Measurements from ENCODE around the gene SPPL2B. TPM values are rescaled to one million over a fixed set of nuclear protein-coding genes. Genes with fewer than 3 reads are reported as not detected.
"Not testable (repeated sequence)": the region's sequence is repeated elsewhere in the genome, so short reads cannot be mapped to it uniquely, and the experiment has no call there.

The SPPL2B gene, protein sequence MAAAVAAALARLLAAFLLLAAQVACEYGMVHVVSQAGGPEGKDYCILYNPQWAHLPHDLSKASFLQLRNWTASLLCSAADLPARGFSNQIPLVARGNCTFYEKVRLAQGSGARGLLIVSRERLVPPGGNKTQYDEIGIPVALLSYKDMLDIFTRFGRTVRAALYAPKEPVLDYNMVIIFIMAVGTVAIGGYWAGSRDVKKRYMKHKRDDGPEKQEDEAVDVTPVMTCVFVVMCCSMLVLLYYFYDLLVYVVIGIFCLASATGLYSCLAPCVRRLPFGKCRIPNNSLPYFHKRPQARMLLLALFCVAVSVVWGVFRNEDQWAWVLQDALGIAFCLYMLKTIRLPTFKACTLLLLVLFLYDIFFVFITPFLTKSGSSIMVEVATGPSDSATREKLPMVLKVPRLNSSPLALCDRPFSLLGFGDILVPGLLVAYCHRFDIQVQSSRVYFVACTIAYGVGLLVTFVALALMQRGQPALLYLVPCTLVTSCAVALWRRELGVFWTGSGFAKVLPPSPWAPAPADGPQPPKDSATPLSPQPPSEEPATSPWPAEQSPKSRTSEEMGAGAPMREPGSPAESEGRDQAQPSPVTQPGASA
- 100 to 1,000 TPM in 1 of 2 experiments, 10 to 100 TPM in 1; 90.6 to 101 TPM for total RNA-seq

GRCh38 chr19:2328401-2329148, at the start of gene SPPL2B, which contains the start of gene LSM7:
SPPL2B (plus strand) TSS chr19:2328684; CDS start chr19:2328710, 26 bp downstream.
LSM7 (minus strand) TSS chr19:2328586; CDS start chr19:2328566, 20 bp downstream.
- POLR2A ChIA-PET = interaction anchor here (0.6 to 2.7 kb wide), 18 partner anchors 9 to 853 kb away, joined by 3 to 12 read pairs (median 4); partner anchors contain the start of genes GADD45B, LMNB2 and PLEKHJ1
- H3K27me3 Mint-ChIP-seq = no peaks in the 10 kb centered on the region
- peak; percentile 98 for DNase-seq
- H3K36me3 Mint-ChIP-seq = peaks cover 10% of the 10 kb centered on the region
- H3K27ac Mint-ChIP-seq = peak within 1 kb of the TSS; percentile 100
- peaks cover 55% of the 10 kb centered on the region for H3K4me1 Mint-ChIP-seq
- peak within 1 kb of the TSS; percentile 100 for H3K4me3 Mint-ChIP-seq
- H3K9me3 Mint-ChIP-seq = no peaks in the 10 kb centered on the region
- ATAC-seq (ENCODE audit: low read depth) = peak; percentile 50

GRCh38 chr19:2280633-2281264, 47.7 kb upstream of the SPPL2B start:
- H3K4me1 Mint-ChIP-seq = peaks cover 6% of the 10 kb centered on the region
- POLR2A ChIA-PET = interaction anchor here (0.7 kb wide), 1 partner anchor 175 kb away, joined by 4 read pairs; no protein-coding TSS in a partner anchor
- peaks cover 6% of the 10 kb centered on the region for H3K27me3 Mint-ChIP-seq
- DNase-seq (no peak), ATAC-seq (ENCODE audit: low read depth) (no peak)
- H3K4me3 Mint-ChIP-seq = no peak overlapping the region
- H3K27ac Mint-ChIP-seq = no peak overlapping the region
- H3K36me3 Mint-ChIP-seq = no peaks in the 10 kb centered on the region
- no peaks in the 10 kb centered on the region for H3K9me3 Mint-ChIP-seq

DNA sequence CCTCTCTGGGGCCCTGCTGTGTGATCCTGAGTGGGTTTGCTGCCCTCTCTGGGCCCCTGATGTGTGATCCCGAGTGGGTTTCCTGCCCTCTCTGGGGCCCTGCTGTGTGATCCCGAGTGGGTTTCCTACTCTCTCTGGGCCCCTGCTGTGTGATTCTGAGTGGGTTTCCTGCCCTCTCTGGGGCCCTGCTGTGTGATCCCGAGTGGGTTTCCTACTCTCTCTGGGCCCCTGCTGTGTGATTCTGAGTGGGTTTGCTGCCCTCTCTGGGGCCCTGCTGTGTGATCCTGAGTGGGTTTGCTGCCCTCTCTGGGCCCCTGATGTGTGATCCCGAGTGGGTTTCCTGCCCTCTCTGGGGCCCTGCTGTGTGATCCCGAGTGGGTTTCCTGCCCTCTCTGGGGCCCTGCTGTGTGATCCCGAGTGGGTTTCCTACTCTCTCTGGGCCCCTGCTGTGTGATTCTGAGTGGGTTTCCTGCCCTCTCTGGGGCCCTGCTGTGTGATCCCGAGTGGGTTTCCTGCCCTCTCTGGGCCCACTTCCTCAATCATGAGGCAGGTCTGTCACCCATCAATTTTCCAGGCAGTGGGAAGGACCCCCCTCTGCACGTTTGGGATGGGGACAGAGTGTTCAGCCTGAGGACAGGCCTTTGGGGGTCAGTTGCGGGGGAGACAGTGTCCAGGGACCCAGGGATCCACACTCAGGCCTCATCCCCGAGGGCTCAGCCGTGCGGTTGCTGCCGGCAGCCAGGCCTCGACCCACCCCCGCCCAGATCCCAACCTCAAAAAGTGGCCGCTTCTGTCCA, 47.0 kb upstream of the SPPL2B start:
- H3K27ac Mint-ChIP-seq = peak overlapping the region; percentile 42

DNA sequence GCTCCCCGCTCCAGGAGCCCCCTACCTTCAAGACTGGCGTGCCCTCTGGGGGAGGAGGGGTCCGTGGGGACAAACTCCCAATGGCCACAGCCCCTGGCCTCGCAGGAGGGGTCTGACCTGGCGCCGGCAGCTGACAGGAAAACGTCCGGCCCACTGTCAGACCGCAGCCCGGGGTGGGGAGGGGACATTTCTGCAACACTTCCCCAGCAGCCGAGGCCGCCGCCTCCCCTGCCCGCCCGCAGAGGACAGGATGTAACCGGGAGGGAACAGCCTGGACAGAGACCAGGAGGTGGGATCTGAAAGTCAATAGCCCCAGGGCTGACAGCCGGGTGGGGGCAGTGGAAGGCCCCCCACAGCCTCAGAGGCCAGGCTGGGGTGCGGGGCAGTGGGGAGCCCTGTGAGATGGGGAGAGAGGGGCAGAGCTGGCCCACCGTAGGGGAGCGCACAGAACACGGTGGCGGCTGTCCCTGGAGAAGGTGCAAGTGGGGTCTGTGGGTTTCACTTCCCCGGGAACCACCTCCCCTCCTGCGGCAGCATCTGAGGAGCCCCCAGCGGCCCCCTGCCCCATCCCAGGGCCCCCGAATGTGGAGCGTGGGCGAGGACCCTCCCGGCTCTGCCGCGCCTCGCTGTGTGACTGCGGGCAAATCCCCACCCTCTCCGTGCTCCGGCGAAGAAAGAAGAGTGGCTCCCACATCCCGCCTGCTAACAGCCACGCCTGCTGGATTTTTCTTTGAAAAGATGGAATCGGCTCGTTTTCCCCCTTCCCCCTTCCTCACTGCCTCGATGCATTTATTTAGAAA, 46.2 kb upstream of the SPPL2B start, which contains the start of gene PEAK3:
Gene PEAK3 (minus strand): TSS at position 114 of the 800 bp plus-strand sequence. CDS start 1,244 bp downstream, outside the sequence.
- H3K4me3 Mint-ChIP-seq = peak within 1 kb of the TSS; percentile 63

More for the DNA sequence above, 47.0 kb upstream of the SPPL2B start:
- not testable (repeated sequence) for ATAC-seq (ENCODE audit: low read depth); DNase-seq; H3K27me3 Mint-ChIP-seq; H3K9me3 Mint-ChIP-seq; H3K36me3 Mint-ChIP-seq; H3K4me1 Mint-ChIP-seq
- H3K4me3 Mint-ChIP-seq = peak overlapping the region; percentile 63
- POLR2A ChIA-PET = interaction anchor here (1.0 to 1.1 kb wide), 2 partner anchors 46 to 194 kb away, joined by 3 to 4 read pairs; partner anchors contain the start of gene GADD45B

DNA sequence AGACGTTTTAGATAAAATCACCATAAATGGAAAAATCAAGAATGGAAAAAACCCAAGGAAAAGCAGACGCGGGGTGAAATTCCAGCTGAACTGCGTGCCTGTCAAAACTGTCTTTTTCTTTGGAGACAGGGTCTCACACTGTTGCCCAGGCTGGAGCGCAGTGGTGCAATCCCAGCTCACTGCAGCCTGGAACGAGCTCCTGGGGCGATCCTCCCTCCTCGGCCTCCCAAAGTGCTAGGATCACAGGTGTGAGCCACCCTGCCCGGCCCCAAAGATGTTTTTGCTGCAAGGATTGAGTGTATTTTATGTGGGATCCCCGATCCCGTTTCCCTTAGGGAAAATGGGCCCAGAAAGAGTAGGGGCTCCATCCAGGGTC, 45.6 kb upstream of the SPPL2B start:
- ATAC-seq (ENCODE audit: low read depth) = no peak
- Mint-ChIP-seq H3K4me1 (peaks cover 6% of the 10 kb centered on the region), H3K36me3 (no peaks in the 10 kb centered on the region), H3K27me3 (peaks cover 6% of the 10 kb centered on the region), H3K9me3 (no peaks in the 10 kb centered on the region), H3K4me3 (peak overlapping the region; percentile 63), H3K27ac (no peak overlapping the region)
- POLR2A ChIA-PET = interaction anchor here (1.0 to 1.1 kb wide), 2 partner anchors 47 to 193 kb away, joined by 3 to 4 read pairs; partner anchors contain the start of gene GADD45B
- no peak for DNase-seq

More for the DNA sequence above, 46.2 kb upstream of the SPPL2B start, which contains the start of gene PEAK3:
- peaks cover 6% of the 10 kb centered on the region for H3K4me1 Mint-ChIP-seq
- peak within 1 kb of the TSS; percentile 63 for H3K27ac Mint-ChIP-seq
- peak; percentile 70 for DNase-seq
- H3K36me3 Mint-ChIP-seq = no peaks in the 10 kb centered on the region
- no peaks in the 10 kb centered on the region for H3K9me3 Mint-ChIP-seq
- POLR2A ChIA-PET = interaction anchor here (1.0 to 1.1 kb wide), 2 partner anchors 46 to 194 kb away, joined by 3 to 4 read pairs; partner anchors contain the start of gene GADD45B
- ATAC-seq (ENCODE audit: low read depth) = peak; percentile 61
- H3K27me3 Mint-ChIP-seq = peaks cover 6% of the 10 kb centered on the region

- peaks cover 6% of the 10 kb centered on the region for H3K27me3 Mint-ChIP-seq
- peaks cover 11% of the 10 kb centered on the region for H3K4me1 Mint-ChIP-seq
- H3K4me3 Mint-ChIP-seq = no peak overlapping the region
- ATAC-seq (ENCODE audit: low read depth) = no peak
- no peak for DNase-seq
- no peak overlapping the region for H3K27ac Mint-ChIP-seq
- POLR2A ChIA-PET = interaction anchor here (0.7 kb wide), 2 partner anchors 9 to 43 kb away, joined by 3 to 4 read pairs; no protein-coding TSS in a partner anchor
- no peaks in the 10 kb centered on the region for H3K9me3 Mint-ChIP-seq
- H3K36me3 Mint-ChIP-seq = no peaks in the 10 kb centered on the region
These were observed 44.5 kb upstream of the SPPL2B start for GRCh38 chr19:2283835-2284507.

GRCh38 chr19:2286402-2287140, 41.9 kb upstream of the SPPL2B start:
- no peak overlapping the region for H3K4me3 Mint-ChIP-seq
- H3K27me3 Mint-ChIP-seq = peaks cover 6% of the 10 kb centered on the region
- H3K27ac Mint-ChIP-seq = no peak overlapping the region
- ATAC-seq (ENCODE audit: low read depth) (no peak), DNase-seq (no peak)
- H3K36me3 Mint-ChIP-seq = peaks cover 3% of the 10 kb centered on the region
- peaks cover 17% of the 10 kb centered on the region for H3K4me1 Mint-ChIP-seq
- POLR2A ChIA-PET = interaction anchor here (0.6 kb wide), 1 partner anchor 13 kb away, joined by 3 read pairs; no protein-coding TSS in a partner anchor
- H3K9me3 Mint-ChIP-seq = no peaks in the 10 kb centered on the region

DNA sequence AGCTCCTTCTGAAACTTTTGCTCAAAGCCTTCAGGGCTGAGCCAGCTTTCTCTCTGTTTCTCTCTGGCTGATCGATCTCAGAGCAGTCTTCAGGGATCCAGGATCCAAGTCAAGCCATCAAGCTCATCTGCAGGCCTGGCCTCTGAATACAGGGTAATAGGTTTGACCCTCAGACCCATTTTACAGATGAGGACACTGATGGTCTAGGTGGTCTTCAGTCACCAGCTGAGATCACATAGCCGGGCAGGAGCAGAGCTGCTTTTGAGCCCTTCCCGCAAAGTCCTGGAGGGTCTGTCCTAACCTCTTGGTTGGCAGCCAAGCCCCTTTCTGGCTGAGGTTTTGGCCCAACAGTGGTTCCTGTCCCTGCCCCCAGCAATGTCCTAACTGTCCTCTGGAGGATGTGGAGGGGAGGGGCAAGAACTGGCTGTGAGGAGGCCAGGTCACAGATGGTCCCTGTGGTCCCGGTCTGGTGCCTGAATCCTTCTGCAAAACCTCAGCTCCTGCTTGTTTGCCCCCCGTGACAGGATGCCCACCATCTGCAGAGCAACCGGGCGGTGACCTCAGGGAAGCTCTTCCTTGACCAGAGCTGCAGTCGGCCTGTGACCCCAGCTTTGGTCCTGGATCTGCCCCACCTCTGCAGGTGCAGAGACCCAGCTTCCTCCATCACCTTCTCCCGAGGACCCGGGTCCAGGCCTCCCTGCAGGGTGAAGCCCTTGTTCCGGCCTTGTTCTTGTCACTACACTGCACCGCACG, 40.7 kb upstream of the SPPL2B start:
- H3K4me1 Mint-ChIP-seq = peaks cover 13% of the 10 kb centered on the region
- H3K36me3 Mint-ChIP-seq = peaks cover 7% of the 10 kb centered on the region
- no peak overlapping the region for H3K4me3 Mint-ChIP-seq
- POLR2A ChIA-PET = no interaction called here
- DNase-seq (no peak), ATAC-seq (ENCODE audit: low read depth) (no peak)
- H3K27ac Mint-ChIP-seq = peak overlapping the region; percentile 70
- peaks cover 3% of the 10 kb centered on the region for H3K27me3 Mint-ChIP-seq
- H3K9me3 Mint-ChIP-seq = no peaks in the 10 kb centered on the region

DNA sequence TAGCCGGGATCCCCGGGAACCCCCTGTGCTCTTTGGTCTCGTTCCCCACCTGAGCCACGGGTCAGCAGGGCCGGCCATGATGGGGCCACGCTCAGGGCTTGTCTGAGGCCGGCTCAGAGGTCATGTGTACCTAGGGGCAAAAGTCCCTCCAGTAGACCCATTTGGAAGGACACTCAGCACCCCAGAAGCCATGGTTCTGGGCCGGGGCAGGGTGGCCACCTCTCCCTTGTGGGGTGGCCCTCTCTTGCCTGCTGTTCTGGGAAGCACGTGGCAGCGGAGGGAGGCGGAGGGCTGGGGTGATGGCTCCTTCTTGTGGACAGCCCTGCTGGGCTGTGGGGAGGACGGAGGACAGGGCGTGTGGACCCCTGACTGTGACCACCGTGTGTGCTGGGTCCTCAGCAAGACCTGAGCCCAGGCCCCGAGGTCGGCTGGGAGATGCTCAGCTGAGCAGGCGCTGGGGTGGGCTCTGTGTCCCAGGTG, 40.1 kb upstream of the SPPL2B start:
- Mint-ChIP-seq H3K9me3 (no peaks in the 10 kb centered on the region), H3K4me3 (no peak overlapping the region), H3K27ac (peak overlapping the region; percentile 96), H3K4me1 (peaks cover 13% of the 10 kb centered on the region), H3K36me3 (peaks cover 11% of the 10 kb centered on the region), H3K27me3 (no peaks in the 10 kb centered on the region)
- DNase-seq (no peak), ATAC-seq (ENCODE audit: low read depth) (no peak)
- POLR2A ChIA-PET = interaction anchor here (1.5 to 1.7 kb wide), 2 partner anchors 14 to 39 kb away, joined by 6 read pairs; partner anchors contain the start of gene LSM7

Measured in activated naive CD8-positive, alpha-beta T cell treated with anti-CD3 and anti-CD28 coated beads, Interleukin-2, amount 10 ng/mL, durations not matched to agents 7 days and 5 days (primary cell).